ENCODE results near the gene ETS1.
A peak's percentile ranks its signal among the peaks of the same experiment; 100 is the strongest.

The ETS1 gene

DNA sequence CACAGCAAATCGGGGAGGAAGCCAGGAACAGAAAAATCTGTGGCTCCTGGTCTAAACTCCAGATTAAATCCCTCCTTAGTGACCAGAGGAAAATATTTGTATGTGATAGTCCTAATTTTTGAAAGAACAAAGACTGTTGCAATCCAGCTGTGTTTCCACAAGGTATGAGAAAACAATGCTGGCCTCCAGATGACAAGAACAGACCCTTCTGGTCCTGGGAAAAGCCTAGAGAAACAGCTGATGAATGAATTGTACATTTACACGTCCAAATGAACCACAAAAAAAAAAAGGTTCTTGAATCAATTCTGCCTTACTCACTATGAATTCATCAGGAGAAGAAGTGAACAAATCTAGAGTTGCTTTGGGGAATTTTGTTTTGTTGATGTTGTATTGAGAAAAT is 63.7 kb downstream of the ETS1 start:
- ChIA-PET POLR2A (ENCODE audit: low non-redundant PET) (no interaction called here), CTCF (no interaction called here)
- TF ChIP-seq, protein P1, sequence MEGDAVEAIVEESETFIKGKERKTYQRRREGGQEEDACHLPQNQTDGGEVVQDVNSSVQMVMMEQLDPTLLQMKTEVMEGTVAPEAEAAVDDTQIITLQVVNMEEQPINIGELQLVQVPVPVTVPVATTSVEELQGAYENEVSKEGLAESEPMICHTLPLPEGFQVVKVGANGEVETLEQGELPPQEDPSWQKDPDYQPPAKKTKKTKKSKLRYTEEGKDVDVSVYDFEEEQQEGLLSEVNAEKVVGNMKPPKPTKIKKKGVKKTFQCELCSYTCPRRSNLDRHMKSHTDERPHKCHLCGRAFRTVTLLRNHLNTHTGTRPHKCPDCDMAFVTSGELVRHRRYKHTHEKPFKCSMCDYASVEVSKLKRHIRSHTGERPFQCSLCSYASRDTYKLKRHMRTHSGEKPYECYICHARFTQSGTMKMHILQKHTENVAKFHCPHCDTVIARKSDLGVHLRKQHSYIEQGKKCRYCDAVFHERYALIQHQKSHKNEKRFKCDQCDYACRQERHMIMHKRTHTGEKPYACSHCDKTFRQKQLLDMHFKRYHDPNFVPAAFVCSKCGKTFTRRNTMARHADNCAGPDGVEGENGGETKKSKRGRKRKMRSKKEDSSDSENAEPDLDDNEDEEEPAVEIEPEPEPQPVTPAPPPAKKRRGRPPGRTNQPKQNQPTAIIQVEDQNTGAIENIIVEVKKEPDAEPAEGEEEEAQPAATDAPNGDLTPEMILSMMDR (conservative IDR thresholded peaks at IDR 0.05; ENCODE audit: low read depth) = no peak
- no peak overlapping the region for H3K27ac ChIP-seq
- no peak for DNase-seq (ENCODE audit: low spot score)

DNA sequence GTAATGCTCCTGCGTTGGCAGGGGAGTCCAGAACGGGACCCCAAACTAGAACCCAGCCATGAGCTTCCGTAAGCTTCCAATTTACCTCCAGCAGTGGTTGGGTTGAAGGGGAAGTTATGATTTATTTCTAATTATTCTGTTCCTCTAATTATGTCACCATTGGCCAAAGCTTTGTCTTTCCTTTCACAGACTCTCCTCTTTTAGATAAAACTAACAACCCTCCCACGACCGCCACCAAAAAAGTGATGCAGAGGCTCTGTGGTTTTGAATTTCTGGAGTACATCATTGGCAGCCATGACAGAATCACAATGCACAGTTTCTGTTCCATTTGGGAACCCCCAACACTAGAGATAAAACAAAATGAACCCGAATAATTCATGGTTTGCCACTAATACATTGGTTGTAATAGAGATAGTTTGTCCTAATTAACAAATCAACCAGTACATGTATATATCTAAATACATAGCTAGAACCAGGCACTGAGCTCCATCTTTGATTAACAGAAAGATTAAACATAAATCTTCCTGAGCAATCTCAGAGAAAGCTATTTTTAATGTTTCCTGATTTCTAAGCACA is 64.3 kb downstream of the ETS1 start:
- POLR2A ChIA-PET (ENCODE audit: low non-redundant PET) = no interaction called here
- TF ChIP-seq, protein P1 (conservative IDR thresholded peaks at IDR 0.05; ENCODE audit: low read depth) = no peak

DNA sequence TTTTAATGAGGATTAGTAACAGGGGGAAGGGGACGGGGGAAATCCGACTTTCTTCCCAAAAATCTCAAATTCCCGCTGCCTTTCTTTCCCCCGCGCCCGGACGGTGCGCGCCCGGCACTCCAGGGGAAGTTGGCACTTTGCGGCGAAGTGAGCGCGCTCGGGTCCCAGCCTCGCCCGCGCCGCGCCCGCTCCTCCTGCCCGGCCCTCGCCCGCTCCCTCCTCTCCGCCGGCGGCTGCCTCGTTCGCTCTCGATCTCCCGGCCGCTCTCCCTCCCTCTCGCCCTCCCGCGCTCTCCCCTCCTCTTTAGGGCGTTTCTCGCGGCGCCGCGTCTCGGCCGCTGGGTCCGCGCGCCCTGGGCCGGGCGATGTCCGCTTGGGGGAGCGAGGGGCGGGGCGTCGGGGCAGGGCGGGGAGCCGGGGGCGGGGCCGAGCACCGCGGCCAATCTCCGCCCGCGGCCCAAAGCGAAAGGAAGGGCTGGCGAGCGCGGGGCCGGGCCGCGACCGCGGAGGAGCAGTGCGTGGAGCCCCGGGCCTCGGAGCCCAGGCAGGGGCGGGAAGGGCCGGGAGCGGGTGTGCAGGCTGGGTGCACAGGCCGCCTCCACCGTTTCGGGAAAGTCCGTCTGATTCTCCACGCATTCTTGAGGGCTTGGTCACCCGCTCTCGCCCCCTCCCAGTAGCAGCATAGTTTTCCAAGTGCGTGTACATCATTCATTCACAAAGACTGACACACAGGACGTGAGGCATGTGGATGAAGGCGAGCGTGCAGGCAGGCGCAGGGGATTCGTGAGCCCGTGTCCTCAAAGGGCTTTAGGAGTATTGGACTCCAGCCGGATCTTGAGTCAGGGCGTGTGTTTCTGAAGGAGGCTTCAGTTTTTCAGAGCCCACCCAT is 65.1 kb downstream of the ETS1 start:
- ChIA-PET CTCF (interaction anchor here (0.5 to 1.0 kb wide), 3 partner anchors 10 to 155 kb away, joined by 3 to 5 read pairs (median 4); no protein-coding TSS in a partner anchor), POLR2A (ENCODE audit: low non-redundant PET) (interaction anchor here (0.7 kb wide), 1 partner anchor 15 kb away, joined by 8 read pairs; no protein-coding TSS in a partner anchor)
- H3K27ac ChIP-seq = peak overlapping the region; percentile 96
- TF ChIP-seq, protein P1 (conservative IDR thresholded peaks at IDR 0.05; ENCODE audit: low read depth) = no peak
- peak; percentile 91 for DNase-seq (ENCODE audit: low spot score)

More for the DNA sequence above, 64.3 kb downstream of the ETS1 start:
- DNase-seq (ENCODE audit: low spot score) = no peak
- CTCF ChIA-PET = interaction anchor here (0.5 to 1.0 kb wide), 2 partner anchors 9 to 155 kb away, joined by 3 to 4 read pairs; no protein-coding TSS in a partner anchor
- H3K27ac ChIP-seq = peak overlapping the region; percentile 96

DNA sequence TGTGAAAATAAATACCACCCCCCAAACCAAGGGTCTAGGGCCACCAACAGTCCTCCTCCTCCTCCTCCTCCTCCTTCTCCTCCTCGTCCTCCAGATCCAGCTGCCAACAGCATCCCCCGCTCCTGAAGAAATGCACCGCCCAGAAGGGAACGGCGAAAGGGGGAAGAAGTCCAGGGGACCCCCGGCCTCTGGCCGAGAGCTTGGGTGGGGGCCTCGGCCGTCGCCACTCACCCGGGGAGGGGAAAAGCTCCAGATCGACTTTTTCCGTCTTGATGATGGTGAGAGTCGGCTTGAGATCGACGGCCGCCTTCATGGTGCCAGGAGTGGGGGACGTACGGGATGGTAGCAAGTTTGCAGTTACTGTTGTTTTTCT is 65.7 kb downstream of the ETS1 start:
- peak overlapping the region; percentile 96 for H3K27ac ChIP-seq
- no peak for DNase-seq (ENCODE audit: low spot score)
- ChIA-PET POLR2A (ENCODE audit: low non-redundant PET) (interaction anchor here (0.7 kb wide), 1 partner anchor 14 kb away, joined by 8 read pairs; no protein-coding TSS in a partner anchor), CTCF (interaction anchor here (0.7 kb wide), 2 partner anchors 14 to 17 kb away, joined by 3 to 5 read pairs; no protein-coding TSS in a partner anchor)
- TF ChIP-seq, protein P1 (conservative IDR thresholded peaks at IDR 0.05; ENCODE audit: low read depth) = no peak

DNA sequence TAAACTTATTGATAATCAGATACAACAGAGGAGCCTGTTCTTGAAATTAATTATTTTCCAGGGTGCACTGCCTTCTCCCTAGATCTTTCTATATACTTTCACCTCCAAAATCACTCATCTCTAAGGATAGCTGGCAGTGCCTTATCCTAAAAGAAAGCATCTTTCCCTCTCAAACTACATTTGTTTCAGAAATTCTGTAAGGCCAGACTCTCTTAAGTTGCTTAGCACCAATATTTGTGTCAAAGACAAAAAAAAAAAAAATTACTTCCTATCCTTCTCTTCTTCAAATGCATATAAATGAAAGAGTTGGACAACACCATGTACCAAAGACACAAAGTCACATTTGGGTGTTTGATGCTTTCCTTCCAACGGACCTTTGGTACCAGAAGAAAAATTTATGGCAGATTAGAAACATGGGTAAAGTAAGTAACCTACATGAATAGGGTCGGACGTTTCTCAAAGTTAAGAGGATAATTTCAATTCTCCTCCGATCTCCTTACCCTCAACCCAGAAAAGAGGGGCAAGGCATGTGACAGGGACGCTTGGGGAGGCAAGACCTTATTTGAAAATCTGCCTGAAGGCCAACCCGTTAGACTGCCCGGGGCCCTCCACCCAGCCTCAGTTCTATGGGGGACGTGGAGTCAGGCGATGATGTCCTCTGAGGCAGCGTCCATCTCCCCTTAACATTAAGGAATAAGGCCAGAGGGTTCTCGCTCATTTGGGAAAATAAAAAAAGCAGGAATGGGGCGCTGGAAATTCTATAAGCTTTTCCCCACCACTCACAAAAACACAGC is 66.3 kb downstream of the ETS1 start:
- ChIA-PET CTCF (interaction anchor here (0.7 kb wide), 3 partner anchors 13 to 453 kb away, joined by 3 to 5 read pairs (median 3); no protein-coding TSS in a partner anchor), POLR2A (ENCODE audit: low non-redundant PET) (interaction anchor here (0.7 kb wide), 1 partner anchor 14 kb away, joined by 8 read pairs; no protein-coding TSS in a partner anchor)
- H3K27ac ChIP-seq = peak overlapping the region; percentile 96
- TF ChIP-seq, protein P1 (conservative IDR thresholded peaks at IDR 0.05; ENCODE audit: low read depth) = no peak
- DNase-seq (ENCODE audit: low spot score) = no peak
